Tibial artery (tissue), 4 donors: ENCODE data around the gene PPP1R9B.

Experiments
- DNase-seq, 2 donors: peaks; one replicate each; pipeline ENCODE4 v3.0.0-alpha.2; 2019
- H3K27ac ChIP-seq, 2 donors: fragments of 200-600 bp; sonication (generic) in 1 of 2; 1 replicate in 1 of 2; 2 replicates in 1 of 2; pipeline ENCODE4 v1.5.1; 2018 to 2019; ENCODE audit warnings: mild to moderate bottlenecking in 1 of 2
- H3K27me3 ChIP-seq, 2 donors: fragments of 200-600 bp; sonication (generic) in 1 of 2; one replicate each; pipeline versions ENCODE4 v1.5.1 to v1.6.0; 2016 to 2019
- H3K36me3 ChIP-seq, 3 donors: fragments of 200-600 bp; sonication (generic) in 2 of 3; one replicate each; pipeline ENCODE4 v1.5.1; 2016 to 2019; ENCODE audit warnings: mild to moderate bottlenecking in 2 of 3
- H3K4me1 ChIP-seq, 4 donors: fragments of 200-600 bp; sonication (generic) in 2 of 4; 1 replicate in 3 of 4; 2 replicates in 1 of 4; pipeline ENCODE4 v1.5.1; 2016 to 2019
- H3K4me3 ChIP-seq, 2 donors: fragments of 200-600 bp; sonication (generic) in 1 of 2; 1 replicate in 1 of 2; 2 replicates in 1 of 2; pipeline ENCODE4 v1.5.1; 2018 to 2019; ENCODE audit warnings: mild to moderate bottlenecking in 2 of 2
- H3K9me3 ChIP-seq, 3 donors: fragments of 200-600 bp; sonication (generic) in 1 of 3; one replicate each; pipeline ENCODE4 v1.5.1; 2016 to 2019
- CTCF ChIP-seq, 2 experiments: fragments of 200-600 bp in 1 of 2; fragments of 450-650 bp in 1 of 2; IDR thresholded peaks; one replicate each; pipeline ENCODE4 v1.5.1; 2017 to 2019; ENCODE audit warnings: antibody characterized with exemption in 2 of 2, mild to moderate bottlenecking in 1 of 2, moderate library complexity in 1 of 2
- intact Hi-C: fragments of 100-400 bp; cut with DNase I; formaldehyde crosslinking; loops from one replicate; pipeline ENCODE4 v1.15.0; 2023; ENCODE audit warnings: low total_unique reads

Gene PPP1R9B

DNA sequence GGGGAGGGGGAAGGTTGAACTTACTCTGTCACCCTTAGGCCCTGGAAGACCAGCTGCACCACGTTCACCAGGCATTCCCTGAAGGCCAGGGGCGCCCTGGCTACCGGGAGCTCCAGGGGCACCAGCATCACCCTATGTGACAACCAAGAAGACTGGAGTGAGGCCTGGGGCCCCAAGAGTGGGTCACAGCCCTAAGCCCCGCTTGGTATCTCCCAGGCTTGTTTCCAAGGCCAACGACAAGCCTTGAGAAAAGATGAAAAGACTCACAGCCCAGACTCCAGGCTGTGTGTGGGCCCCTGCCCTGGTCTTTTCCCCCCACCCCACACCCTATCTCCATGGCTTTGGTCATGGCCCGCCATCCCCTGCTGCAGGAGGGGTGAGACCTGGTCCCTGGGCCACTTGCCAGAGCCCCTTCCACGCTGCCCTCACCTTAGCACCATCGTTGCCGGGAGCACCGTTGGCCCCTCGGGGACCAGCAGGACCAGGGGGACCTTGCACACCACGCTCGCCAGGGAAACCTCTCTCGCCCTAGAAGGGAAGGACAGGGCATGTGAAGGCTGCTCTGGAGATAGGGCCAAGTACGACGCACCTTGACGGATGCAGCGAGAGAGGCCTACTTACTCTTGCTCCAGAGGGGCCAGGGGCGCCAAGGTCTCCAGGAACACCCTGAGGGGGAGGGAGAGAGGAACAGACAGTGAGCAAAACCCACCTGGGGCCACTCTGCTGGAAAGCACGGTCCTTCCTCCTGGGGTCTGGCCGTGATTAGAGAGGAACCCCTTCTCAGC is 41.1 kb upstream of the PPP1R9B start:
- H3K27ac ChIP-seq, result peak overlapping the region; percentile 98 to 99
- peaks cover 0 to 66% (median 31%) of the 10 kb centered on the region in 4 donors for H3K4me1 ChIP-seq
- peaks cover 97 to 100% (median 99%) of the 10 kb centered on the region in 3 donors for H3K36me3 ChIP-seq
- TF ChIP-seq CTCF (IDR thresholded peaks at IDR 0.05), result no peak
- no peak for DNase-seq
- intact Hi-C loops, result no loop called here
- H3K4me3 ChIP-seq, result no peak overlapping the region
- no peaks in the 10 kb centered on the region for H3K9me3 ChIP-seq
- H3K27me3 ChIP-seq, result no peaks in the 10 kb centered on the region

DNA sequence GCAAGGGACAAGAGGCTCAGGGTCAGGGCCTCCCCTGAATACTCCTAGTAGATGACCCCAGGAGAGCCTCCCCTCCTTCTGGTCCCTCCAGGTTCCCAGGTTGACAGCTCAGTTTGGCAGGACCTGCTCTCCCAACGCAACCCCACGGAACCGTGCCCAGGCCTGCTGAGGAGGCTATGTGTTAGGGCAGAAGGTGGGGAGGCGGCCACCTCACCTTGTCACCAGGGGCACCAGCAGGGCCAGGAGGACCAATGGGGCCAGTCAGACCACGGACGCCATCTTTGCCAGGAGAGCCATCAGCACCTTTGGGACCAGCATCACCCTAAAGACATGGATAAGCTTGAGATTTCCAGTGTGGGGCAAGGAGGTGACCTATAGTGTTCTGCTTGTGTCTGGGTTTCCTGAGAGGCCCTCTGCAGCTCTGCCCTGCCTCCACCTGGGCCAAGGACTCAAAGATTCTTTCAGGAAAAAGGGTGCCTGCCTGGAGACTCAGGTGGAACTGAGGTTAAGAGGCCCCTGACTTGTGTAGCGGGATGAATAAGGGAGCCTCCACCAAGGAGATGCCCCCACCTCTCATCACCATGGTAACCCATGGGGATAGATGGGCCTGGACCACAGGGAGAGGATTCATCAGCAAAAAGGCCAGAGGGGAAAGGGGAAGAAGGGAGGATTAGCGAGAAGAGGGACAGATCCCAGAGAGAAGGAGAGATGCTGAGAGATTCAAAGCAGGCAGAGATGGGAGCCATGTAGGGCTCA is 40.3 kb upstream of the PPP1R9B start:
- Histone ChIP-seq H3K27me3 (no peaks in the 10 kb centered on the region), H3K4me1 (peaks cover 0 to 66% (median 29%) of the 10 kb centered on the region in 4 donors), H3K36me3 (peaks cover 97 to 100% (median 99%) of the 10 kb centered on the region in 3 donors), H3K27ac (peak overlapping the region; percentile 98 to 99), H3K4me3 (no peak overlapping the region), H3K9me3 (no peaks in the 10 kb centered on the region)
- TF ChIP-seq CTCF (IDR thresholded peaks at IDR 0.05), result no peak
- intact Hi-C loops, result no loop called here
- no peak for DNase-seq

DNA sequence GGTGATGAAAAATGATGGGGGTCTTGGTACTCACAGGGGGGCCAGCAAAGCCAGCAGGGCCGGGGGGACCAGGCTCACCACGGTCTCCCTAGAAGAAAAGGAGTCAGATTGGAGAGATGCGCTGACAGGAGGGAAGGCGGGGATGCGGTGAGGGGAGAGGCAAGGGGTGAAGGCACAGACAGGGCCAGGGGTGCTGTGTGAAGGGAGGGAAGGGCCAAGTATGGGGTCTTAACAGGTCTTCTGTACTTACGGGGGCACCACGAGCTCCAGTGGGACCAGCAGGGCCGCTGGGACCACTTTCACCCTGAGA is 39.8 kb upstream of the PPP1R9B start:
- intact Hi-C loops, result no loop called here
- H3K27me3 ChIP-seq, result no peaks in the 10 kb centered on the region
- TF ChIP-seq CTCF (IDR thresholded peaks at IDR 0.05), result no peak
- peaks cover 97 to 100% (median 99%) of the 10 kb centered on the region in 3 donors for H3K36me3 ChIP-seq
- peak overlapping the region; percentile 98 to 99 for H3K27ac ChIP-seq
- H3K4me1 ChIP-seq, result peaks cover 0 to 67% (median 35%) of the 10 kb centered on the region in 4 donors
- H3K9me3 ChIP-seq, result no peaks in the 10 kb centered on the region
- DNase-seq, result no peak
- no peak overlapping the region for H3K4me3 ChIP-seq

DNA sequence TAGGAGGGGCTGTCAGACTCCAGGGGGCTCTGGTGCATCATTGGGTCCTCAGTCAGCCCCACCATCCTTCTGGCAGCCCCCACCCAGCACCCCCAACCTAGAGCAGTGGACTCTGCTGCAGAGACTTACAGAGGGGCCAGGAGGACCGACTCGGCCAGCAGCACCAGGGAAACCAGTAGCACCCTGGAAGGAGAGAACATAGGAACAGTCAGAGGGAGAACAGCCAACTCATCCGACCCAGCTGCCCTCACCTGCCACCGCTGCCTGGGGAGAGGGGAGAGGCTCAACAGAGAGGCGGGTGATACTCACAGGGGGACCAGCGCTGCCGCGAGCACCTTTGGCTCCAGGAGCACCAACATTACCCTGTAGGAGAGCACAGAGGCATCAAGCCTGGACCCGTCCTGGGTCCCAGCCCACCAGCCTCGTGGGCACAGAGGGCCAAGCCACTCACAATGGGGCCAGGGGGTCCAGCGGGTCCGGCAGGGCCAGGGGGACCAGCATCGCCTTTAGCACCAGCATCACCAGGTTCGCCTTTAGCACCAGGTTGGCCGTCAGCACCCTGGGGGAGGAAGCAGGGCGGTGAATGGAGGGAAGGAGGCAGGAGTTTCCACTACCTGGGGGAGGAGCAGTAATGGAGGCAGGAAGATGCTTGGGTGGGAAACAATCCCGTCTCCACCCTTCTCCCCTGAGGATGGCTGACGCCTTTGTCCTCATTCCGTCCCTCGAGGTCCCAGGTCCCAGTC is 39.2 kb upstream of the PPP1R9B start:
- TF ChIP-seq CTCF (IDR thresholded peaks at IDR 0.05), result no peak
- Histone ChIP-seq H3K4me1 (peaks cover 0 to 68% (median 39%) of the 10 kb centered on the region in 4 donors), H3K27me3 (no peaks in the 10 kb centered on the region), H3K27ac (peak overlapping the region; percentile 98 to 99), H3K36me3 (peaks cover 93 to 94% (median 94%) of the 10 kb centered on the region in 3 donors), H3K4me3 (no peak overlapping the region), H3K9me3 (no peaks in the 10 kb centered on the region)
- intact Hi-C loops, result no loop called here
- no peak for DNase-seq

DNA sequence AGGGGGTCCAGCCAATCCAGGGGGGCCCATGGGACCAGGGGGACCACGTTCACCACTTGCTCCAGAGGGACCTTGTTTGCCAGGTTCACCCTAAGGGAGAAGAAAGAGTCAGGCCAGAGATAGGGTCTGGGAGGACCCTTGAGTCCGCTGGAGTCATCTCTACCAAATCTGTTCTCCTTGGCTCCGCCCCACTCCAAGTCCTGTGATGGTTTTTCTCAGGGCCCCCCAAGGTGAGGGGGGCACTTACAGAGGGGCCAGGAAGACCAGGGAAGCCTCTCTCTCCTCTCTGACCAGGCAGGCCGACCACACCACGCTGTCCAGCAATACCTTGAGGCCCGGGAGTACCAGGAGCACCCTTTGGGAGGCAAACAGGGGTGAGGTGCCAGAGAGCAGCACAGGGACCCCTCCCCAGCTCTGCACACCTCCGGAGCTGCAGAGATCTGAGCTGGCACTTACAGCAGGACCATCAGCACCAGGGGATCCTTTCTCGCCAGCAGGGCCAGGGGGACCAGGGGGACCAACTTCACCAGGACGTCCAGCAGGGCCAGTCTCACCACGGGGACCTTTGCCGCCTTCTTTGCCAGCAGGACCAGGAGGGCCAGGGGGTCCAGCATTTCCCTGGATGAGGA is 38.6 kb upstream of the PPP1R9B start:
- Histone ChIP-seq H3K9me3 (no peaks in the 10 kb centered on the region), H3K4me1 (peaks cover 0 to 68% (median 43%) of the 10 kb centered on the region in 4 donors), H3K27me3 (no peaks in the 10 kb centered on the region), H3K4me3 (no peak overlapping the region), H3K36me3 (peaks cover 86 to 87% (median 87%) of the 10 kb centered on the region in 3 donors), H3K27ac (peak overlapping the region; percentile 98 to 99)
- intact Hi-C loops, result no loop called here
- DNase-seq, result no peak
- TF ChIP-seq CTCF (IDR thresholded peaks at IDR 0.05), result no peak
